Activated naive CD8-positive, alpha-beta T cell treated with anti-CD3 and anti-CD28 coated beads, Interleukin-2, amount 50 U/mL, for 16 hours (primary cell): ENCODE data around the gene FBXO31.
"Not testable (repeated sequence)": the region's sequence is repeated elsewhere in the genome, so short reads cannot be mapped to it uniquely, and the experiment has no call there.

Source experiments
- DNase-seq: peaks from one replicate; pipeline ENCODE4 v3.0.0-alpha.2; 2020; ENCODE audit warnings: low read depth, low spot score

FBXO31 gene

GRCh38 chr16:87387942-87388817, 4.6 kb upstream of the FBXO31 start:
- peak; percentile 70 for DNase-seq

DNA sequence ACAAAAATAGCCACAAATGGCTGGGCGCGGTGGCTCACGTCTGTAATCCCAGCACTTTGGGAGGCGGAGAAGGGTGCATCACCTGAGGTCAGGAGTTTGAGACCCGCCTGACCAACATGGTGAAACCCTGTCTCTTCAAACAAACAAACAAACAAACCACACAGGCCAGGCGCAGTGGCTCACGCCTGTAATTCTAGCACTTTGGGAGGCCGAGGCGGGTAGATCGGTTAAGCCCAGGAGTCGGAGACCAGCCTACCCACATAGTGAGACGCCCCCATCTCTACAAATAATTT, 1.2 kb upstream of the FBXO31 start:
- DNase-seq, result not testable (repeated sequence)

- DNase-seq, result no peak
Measured at GRCh38 chr16:87384162-87384874, 742 bp upstream of the FBXO31 start.

DNA sequence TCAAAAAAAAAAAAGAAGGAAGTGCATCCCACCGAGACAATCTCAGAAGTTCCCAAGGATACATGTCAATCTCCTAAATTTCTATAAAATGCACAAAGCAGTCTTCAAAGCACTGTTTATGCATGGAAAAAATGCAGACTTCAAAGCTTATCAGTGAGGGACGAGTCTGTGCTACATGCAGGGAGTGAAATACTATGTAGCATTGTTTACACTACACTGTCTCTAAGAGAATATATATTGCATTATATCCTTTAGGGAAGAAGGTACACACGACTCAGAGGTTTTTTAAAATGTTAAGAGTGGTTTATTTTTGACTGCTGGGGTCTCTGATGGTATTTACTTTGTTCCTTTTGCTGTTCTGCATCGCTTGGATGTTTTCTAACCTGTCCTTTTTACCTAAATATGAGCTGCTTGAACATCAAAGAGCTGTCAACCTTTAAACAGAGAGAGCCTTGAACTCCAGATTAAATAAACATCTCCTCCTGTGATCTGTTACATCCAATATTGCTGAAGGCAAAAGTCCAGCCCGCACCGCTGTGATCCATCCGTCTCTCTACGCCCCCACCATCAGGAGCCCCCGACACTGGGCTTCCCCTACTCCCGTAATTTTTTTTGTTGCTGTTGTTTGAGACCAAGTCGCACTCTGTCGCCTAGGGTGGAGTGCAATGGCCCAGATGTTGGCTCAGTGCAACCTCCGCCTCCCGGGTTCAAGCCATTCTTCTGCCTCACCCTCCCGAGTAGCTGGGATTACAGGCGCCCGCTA, 1.4 kb downstream of the FBXO31 start:
- DNase-seq, result no peak

DNA sequence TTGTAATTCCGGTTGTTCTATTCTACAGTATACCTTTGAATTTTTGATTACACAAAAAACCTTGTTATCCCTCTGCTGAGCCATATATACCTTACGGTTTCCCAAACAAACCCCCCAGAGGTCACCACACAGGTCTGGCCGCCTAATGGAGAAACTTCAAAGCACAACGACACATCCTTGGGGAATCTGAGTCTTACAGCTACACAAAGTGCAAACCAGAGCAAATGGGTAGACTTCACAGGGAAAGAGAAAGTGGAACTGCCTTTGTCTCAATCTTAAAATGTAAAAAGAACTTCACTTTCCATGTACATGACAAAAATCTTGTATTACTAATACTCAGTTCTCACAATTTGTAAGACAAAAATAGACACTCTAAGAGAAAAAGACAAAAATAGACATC, 2.7 kb downstream of the FBXO31 start:
- no peak for DNase-seq

DNA sequence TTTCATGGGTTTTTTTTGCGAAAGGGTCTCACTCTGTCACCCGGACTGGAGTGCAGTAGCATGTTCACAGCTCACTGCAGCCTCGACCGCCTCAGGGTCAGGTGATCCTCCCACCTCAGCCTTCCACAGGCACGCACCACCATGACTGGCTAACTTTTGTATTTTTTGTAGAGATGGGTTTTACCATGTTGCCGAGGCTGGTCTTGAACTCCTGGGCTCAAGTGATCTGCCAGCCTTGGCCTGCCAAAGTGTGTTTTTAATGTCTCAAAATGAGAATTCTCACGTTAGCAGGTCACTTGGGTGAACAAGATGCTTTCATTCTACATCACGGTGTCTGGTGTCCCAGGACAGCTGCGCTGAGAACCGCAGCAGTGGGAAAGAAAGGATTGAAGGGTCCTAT, 3.2 kb downstream of the FBXO31 start:
- no peak for DNase-seq

GRCh38 chr16:87379312-87379752, 4.2 kb downstream of the FBXO31 start:
- DNase-seq, result not testable (repeated sequence)

DNA sequence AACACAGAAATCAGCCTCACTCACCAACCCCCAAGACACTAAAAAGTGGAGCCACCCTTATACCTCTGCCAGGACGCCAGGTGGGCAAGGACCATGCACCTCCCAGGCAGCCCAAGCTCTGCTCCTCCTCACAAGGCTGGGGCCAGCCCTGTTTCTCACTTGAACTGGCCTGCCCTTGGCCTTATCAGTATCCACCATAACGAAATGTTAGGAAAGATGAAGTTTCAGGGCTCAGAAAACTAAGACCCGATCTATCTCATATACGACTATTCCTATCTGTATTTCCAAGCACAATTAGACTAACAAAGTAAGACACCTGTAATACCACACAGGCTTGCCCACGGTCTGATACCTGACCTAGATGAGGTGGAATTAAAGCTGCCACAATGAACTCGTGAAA, 6.9 kb downstream of the FBXO31 start:
- no peak for DNase-seq

- DNase-seq, result no peak
Measured at GRCh38 chr16:87375426-87376135, 8.0 kb downstream of the FBXO31 start.

- DNase-seq, result no peak
Measured at GRCh38 chr16:87374313-87374712, 9.3 kb downstream of the FBXO31 start.

DNA sequence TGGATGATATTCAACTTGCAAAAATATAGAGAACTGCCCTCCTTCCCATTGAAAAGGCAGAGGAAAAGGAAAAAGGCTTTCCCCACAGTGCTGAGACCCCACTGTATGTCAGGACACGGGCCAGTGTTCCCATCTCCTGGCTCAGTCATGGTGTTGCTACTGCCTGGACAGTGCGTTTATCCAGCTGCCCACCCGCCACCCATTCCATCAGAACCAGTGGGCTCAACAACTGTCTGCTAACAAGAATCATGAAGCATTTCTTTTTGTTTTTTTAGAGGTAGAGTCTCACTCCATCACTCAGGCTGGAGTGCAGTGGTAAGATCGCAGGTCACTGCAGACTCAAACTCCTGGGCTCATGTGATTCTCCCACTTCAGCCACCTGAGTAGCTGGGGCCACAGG, 11.3 kb downstream of the FBXO31 start:
- no peak for DNase-seq

GRCh38 chr16:87371261-87371866, 12.2 kb downstream of the FBXO31 start:
- no peak for DNase-seq

DNA sequence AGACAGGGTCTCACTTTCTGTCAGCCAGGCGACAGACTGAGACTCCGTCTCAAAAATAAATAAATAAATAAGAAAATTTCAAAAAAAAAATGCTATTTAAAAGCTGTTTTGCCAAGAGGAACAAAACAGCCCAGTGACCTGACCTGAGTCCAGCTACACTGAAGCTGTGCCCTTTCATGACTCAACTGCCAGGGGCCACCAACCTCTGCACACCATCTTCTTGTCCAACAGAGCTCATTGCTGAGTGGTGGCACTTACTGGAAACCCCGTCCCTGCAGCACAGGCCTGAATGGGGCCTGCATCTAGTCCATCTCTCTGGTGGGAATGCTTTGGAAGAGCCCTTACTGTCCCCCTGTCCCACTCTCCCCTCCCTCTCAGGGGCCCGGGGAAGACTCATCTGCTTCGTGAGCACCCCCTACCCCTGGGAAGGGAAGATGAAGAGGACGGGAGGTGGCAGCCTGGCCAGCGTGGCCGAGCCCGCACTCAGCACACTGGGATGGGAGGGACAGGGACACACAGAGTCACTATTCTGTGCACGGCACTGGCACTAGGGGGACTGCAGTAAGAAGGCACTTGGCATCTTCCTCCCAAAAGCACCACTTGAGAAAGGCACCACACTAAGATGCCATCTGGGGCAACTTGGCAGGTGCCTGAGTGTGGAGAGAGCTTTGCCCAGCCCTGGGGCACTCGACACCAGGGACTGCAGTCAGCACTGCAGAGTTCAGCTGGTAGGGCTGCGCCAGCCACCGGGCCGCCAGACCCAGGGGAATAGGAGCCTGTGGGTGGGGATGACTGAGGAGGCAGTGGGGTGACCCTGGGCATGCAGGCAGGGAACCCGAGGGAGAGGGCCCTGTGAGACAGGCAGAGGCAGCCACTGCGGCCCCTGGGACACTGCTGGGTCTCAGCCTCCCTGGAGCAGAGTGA, 13.5 kb downstream of the FBXO31 start:
- DNase-seq, result no peak

DNA sequence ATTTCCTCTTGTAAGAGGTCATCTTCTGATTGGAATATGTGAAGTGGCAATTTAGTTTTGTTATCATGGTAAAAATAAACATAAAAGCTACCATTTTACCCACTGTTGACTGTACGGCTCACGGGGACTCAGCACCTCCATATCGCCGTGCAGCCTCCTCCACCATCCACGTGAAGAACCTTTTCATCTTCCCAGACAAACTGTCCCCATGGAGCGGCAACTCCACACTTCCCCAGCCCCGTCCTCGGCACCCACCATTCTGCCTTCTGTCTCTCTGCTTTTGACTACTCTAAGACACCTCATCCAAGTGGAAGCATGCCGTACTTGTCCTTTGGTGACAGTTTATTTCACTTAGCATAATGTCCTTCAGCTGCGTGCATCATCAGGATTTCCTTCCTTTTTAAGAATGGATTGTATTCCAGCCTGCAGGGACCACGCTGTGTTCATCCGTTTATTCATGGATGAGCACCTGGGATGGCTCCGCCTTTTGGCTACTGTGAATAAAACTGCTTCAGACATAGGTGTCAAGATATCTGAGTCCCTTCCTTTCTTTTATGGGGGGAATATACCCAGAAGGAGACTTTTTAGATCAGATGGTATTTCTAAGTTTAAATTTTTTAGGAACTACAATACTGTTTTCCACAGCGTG, 14.3 kb downstream of the FBXO31 start:
- no peak for DNase-seq

DNA sequence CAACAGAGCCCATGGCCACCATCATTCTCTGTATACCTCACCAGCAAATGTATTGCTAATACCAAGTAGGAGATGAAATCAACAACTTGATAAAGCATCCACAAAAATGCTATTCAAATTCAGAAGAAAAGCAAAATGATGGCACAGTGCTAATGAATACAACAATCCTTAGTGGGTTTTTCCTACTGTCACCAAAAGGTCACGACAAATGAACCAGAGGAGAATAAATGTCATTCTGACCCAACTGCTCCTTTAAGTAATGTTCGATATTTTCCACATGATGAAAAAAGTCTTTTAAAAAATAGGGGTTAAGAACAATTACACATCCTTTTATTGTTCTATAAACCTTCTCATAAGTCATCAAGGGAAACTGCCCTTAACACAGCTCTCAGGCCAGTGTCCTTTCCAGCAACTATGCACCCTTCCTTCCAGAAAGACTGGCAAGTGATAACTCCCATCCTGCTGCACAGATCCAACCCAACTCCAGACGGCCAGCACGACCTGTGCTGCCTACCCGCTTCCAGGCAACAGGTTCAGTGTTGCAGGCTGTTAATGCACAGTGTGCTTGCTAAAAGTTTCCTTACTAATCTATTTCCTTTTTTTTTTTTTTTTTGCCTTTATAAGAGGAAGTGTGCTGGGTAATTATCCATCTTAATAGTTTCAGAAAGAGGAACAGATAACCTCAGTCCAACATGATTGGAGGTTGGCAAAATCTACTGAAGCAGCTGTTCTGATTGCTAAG, 15.4 kb downstream of the FBXO31 start:
- DNase-seq, result no peak

DNA sequence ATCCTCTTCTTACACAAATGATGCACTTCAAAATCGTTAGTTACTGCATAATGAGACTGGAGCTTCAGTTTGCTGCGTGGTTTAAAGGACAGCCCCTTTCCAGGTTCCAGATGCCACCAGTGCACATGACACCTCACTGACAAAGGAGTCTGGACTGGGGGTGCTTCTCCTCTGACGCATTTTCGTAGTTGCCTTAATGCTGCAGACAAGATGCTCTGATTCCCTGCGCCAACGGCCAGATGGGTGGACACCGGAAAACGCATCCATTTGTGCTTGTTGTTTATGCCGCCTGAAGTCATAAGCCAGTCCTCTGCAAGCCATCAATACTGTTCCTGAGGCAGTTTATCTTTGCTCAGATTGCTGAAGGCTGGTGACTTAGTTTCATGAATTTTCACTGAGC, 16.0 kb downstream of the FBXO31 start:
- DNase-seq, result no peak

DNA sequence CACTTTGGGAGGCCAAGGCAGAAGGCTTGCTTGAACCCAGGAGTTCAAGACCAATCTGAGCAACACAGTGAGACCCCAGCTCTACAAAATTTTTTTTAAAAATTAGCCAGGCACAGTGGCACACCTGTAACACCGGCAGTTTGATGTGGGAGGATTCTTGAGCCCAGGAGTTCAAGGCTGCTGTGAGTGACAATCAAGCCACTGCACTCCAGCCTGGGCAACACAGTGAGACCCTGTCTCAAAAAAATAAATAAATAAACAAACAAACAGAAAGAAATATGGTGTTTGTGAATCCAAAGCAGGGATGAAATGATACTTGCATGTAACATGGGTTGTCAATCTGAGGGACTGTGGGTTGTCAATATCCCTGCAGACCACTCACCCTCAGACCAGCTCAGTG, 16.6 kb downstream of the FBXO31 start:
- DNase-seq, result no peak

DNA sequence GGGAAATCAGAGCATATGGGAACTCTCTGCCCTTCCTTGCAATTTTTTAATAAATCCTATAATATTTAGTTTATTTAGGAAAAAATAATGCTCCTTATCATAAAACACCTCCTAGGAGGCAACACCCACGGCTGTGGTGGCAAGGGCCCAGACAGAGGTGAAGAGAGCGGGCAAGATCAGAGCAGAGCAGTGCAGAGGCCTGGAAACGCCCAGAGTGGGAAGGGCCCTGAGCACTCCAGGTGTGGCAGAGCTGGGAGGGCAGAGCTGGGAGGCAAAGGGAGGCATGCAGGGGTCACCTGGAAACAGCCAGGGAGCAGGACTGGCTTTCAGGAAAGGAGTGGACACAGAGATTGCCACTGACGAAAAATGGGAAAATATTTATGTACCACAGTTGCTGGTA, 17.3 kb downstream of the FBXO31 start:
- no peak for DNase-seq
